Colon (tissue), 2 donors: ENCODE measurements around the gene ZNF711.
A peak's percentile ranks its signal among the peaks of the same experiment; 100 is the strongest.
"Not testable (repeated sequence)": the region's sequence is repeated elsewhere in the genome, so short reads cannot be mapped to it uniquely, and the experiment has no call there.

Experiments
- FAIRE-seq: peaks from 2 replicates; lab custom pipeline; 2012; peaks lifted over from hg19 to GRCh38; lab: Jason Lieb, UNC
- donor health status: control.
- donor health status: control.

Gene ZNF711

GRCh38 chrX:85243761-85244449, at the start of gene ZNF711, which contains the start of gene SATL1:
Gene ZNF711 (plus strand): TSS chrX:85243991. CDS start chrX:85247573, 3,582 bp downstream.
Gene SATL1 (minus strand): TSS chrX:85243779. CDS start chrX:85108968, 134,811 bp downstream.
- FAIRE-seq = no peak

DNA sequence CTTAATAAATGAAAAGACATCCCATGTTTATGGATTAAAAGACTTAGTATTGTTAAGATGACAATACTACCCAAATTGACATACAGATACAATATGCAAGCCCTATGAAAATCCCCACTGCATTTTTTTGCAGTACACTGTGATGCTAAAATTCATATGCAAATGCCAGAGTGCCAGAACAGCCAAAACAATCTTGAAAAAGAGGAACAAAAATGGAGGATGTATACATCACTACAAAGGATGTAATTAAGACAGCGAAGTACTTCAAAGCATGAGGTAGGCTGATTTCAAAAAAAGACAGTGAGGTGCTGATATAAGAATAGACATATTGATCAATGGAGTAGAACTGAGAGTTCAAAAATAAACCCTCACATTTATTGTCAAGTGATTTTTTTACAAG, 47.5 kb upstream of the ZNF711 start:
- peak; percentile 74 for FAIRE-seq

DNA sequence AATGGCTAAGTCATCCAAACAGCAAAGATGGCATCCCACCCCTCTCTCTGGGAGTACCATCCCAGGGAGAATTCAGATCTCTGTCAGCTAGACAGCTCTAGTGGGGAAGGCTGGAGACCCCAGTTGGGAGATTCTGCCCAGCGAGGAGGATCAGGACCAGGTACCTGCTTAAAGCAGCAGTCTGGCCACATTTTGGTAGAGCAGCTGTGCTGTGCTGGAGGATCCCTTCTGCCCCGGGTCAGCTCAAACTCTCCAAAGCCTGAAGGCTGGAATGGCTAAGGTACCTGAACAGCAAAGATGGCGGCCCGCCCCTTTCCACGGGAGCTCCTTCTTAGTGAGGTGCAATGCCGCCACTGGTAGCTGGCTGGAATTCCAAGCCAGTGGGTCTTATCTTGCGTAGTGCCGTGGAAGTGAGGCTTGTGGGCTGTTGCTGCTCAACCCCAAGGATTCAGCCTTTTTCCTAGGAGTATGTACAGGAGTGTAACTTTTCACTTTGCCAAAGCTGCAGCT, 40.3 kb upstream of the ZNF711 start:
- FAIRE-seq = no peak

GRCh38 chrX:85213792-85214530, 29.8 kb upstream of the ZNF711 start:
- FAIRE-seq = no peak

GRCh38 chrX:85215946-85216345, 27.8 kb upstream of the ZNF711 start:
- no peak for FAIRE-seq

DNA sequence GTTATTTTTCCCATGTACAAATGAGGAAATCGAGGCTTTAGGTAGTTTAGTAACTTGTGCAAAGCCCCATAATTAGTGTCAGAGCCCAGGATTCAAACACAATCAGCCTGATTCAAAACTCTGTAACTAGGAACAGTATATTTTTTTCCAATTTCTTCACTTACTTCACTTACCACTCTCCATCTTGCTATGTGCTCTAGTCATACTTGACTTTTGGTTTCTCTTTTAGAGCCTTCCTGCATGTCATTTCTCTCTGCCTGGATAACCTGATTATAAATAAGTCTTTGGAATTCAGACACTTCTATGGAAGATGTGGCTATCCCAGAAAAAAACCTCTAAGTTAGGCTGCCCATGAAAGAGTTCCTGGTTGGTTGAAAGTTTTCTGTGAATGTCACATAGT, 22.4 kb upstream of the ZNF711 start:
- FAIRE-seq = no peak

DNA sequence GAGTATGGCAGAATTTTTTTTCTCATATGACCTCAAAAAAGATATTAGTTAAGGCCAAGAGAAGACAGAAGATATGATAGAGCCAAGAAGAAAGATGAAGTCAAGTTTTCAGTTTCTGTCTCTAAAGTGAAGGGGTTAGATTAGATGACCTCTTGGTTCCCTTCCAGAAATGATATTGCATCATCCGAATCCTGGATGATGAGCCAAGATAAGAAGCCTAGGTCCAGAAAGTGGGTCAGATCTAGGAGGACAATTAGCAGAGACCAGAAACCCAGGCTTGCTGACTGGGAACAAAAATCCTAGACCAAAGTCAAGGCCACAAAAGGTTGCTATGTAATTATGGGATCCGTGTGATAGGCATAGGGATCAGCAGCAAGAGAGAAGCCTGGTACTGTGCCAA, 20.4 kb upstream of the ZNF711 start:
- FAIRE-seq = peak; percentile 69

GRCh38 chrX:85243155-85243554, 636 bp upstream of the ZNF711 start:
- no peak for FAIRE-seq

DNA sequence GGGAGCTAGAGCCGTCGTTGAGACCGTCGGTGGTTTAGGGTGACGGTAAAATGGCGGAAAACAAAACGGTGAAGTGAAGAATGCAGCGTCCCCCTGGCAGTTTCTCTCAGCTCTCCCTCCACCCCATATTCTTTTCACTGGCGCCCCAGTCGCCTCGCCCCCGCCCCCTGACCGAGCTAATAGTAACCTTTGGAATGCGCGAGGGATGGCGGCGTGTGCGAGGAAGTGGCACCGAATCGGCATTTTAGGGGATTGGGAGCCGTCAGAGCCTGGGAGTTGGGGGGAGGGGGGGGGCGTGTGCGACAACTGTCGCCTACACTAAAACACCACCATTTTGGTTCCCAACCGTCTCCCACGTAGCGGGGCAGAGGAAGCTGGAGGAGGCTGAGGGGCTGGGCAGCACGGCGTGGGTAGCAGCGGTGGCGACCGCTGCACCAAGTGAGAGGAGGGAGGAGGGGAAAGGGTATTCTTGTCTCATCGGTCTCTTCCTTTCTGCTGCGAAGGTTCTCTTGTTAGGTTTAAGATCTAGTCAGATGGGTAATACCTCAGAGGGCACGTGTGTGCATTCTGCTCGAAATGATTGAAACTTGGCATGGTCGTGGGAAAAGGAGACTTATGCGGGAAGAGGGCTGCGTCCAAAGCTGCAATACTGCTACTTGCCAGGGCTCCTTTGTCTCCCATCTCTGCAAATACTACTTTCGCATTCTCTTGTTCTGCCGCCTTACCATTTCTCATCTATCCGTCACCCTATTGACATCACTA, 840 bp downstream of the ZNF711 start:
- no peak for FAIRE-seq

DNA sequence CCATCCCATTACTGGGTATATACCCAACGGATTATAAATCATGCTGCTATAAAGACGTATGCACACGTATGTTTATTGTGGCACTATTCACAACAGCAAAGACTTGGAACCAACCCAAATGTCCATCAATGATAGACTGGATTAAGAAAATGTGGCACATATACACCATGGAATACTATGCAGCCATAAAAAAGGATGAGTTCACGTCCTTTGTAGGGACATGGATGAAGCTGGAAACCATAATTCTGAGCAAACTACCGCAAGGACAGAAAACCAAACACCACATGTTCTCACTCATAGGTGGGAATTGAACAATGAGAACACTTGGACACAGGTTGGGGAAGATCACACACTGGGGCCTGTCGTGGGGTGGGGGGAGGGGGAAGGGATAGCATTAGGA, 41.5 kb downstream of the ZNF711 start:
- FAIRE-seq = not testable (repeated sequence)

GRCh38 chrX:85288992-85289723, 45.4 kb downstream of the ZNF711 start:
- no peak for FAIRE-seq

DNA sequence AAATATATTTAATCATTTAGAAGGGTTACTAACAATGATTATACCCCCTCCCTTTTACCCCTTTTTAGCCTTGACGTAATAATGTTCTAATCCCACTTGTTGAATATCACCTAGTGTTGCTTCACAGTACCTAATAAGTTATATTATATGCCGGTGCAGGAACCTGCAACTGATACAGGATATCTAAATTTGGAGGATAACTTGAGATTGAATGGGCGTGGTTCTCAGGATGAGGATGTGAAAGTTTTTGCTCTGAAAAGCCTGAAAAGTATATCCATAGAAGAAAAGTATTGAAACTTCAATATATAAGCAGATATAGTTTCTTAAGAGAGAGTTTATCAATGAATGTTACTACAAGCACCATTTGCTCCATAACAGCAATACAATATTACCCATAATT, 59.8 kb downstream of the ZNF711 start:
- FAIRE-seq = no peak

GRCh38 chrX:85309717-85310116, 65.9 kb downstream of the ZNF711 start:
- no peak for FAIRE-seq

GRCh38 chrX:85311348-85311747, 67.6 kb downstream of the ZNF711 start:
- FAIRE-seq = not testable (repeated sequence)
